Heart left ventricle (tissue), 13 donors: ENCODE measurements around the gene NDUFAF8.

Source experiments
- POLR2A ChIP-seq, 2 donors: fragments of 450-650 bp; IDR thresholded peaks; one replicate each; pipeline ENCODE4 v1.6.1; 2017; ENCODE audit warnings: antibody characterized with exemption in 2 of 2, mild to moderate bottlenecking in 2 of 2, moderate library complexity in 2 of 2
- TF ChIP-seq, protein P1 (sequence below), 12 donors: fragments of 200-600 bp; sonication (generic) in 4 of 12; IDR thresholded peaks; one replicate each; pipeline versions ENCODE4 v1.5.0 to v1.8.0; 2018 to 2022; ENCODE audit warnings: antibody characterized with exemption in 12 of 12, mild to moderate bottlenecking in 5 of 12
- donor health status: ischemic (EF 13 %, LVEDD 7.1; RV severe dilation, severe dysfunction).
- donor health status: DM: no; HTN: yes; CAD: no.
- donor health status: DM: no; HTN: no; CAD: no.
- donor health status: ischemic (EF 25% LVEDD 6.9; RV normal size, moderate dysfunction).
- donor health status: ischemic (EF 25% LVEDD 5.7; RV mildly dilated, moderate dysfunction).
- donor health status: ischemic (EF 35%, LVEDD 5.7; RV mildly dilated, moderate dysfunction).
- donor health status: nonischemic (EF 11% LVEDD 7.7; RV severe dilation, severe dysfunction).
- donor health status: DM: yes; HTN: yes; CAD: no.
- donor health status: PGD.
- donor health status: ischemic (EF 29% LVEDD 5.4; RV normal size, mild dysfunction).
- donor health status: nonischemic (EF 23%, LVEDD 6.1; RV moderate dilation, normal function).

DNA sequence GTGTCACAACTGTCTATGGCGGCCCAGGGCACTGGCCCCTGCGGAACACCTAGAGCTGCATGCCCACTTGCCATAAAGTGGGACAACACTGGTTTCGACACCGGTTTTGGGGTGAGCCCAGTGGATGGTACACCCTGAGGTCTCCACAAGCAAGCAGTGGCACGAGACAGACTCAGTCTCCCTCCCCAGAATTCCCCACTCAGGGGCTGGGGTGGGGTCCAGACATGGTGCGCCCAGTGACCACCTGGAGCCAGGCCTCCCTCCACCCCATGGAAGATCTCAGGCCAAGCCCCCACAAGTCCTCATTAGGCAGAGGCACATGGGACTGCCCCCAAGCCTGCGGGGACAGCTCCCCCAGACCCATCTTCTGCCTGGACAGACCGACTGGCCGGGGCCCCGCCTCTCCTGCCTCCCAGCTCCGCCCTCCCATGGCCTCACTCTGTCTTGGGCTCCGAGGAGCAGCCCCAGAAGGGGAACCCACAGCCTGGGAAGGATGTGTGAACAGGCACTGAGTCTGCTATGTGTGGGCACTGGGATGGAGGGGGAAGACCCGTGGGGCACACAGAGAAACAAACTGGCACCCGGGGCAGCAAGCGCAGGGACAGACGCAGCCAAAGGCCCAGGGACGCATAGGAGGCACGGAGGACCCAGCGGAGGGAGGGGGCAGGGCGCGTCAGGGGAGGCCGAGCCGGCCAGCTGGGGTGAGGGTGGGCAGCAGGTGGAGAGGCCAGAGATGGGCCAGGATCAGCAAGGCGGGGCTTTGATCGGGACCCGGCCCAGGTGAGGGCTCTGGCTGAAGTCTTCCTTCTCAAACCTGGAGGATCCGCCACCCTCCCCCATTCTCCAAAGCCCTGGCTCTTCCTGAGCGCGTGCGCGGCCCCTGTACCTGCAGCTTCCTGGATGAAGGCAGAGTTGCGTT lies 3.0 kb upstream of the NDUFAF8 start:
- TF ChIP-seq, protein P1, sequence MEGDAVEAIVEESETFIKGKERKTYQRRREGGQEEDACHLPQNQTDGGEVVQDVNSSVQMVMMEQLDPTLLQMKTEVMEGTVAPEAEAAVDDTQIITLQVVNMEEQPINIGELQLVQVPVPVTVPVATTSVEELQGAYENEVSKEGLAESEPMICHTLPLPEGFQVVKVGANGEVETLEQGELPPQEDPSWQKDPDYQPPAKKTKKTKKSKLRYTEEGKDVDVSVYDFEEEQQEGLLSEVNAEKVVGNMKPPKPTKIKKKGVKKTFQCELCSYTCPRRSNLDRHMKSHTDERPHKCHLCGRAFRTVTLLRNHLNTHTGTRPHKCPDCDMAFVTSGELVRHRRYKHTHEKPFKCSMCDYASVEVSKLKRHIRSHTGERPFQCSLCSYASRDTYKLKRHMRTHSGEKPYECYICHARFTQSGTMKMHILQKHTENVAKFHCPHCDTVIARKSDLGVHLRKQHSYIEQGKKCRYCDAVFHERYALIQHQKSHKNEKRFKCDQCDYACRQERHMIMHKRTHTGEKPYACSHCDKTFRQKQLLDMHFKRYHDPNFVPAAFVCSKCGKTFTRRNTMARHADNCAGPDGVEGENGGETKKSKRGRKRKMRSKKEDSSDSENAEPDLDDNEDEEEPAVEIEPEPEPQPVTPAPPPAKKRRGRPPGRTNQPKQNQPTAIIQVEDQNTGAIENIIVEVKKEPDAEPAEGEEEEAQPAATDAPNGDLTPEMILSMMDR (IDR thresholded peaks at IDR 0.05) = no peak
- no peak for TF ChIP-seq POLR2A (IDR thresholded peaks at IDR 0.05)
